HUES48 (cell line): ENCODE results near the gene LDLRAP1.

Experiments used
- H3K27ac ChIP-seq: one replicate; pipeline ENCODE4 v1.7.0; 2013; ENCODE audit warnings: low read depth, low read length, inconsistent platforms
- H3K27me3 ChIP-seq: 2 replicates; pipeline ENCODE4 v1.6.1; 2013; ENCODE audit warnings: mild to moderate bottlenecking, low read length; ENCODE audit not compliant: control insufficient read depth, insufficient read depth
- H3K36me3 ChIP-seq: 2 replicates; pipeline ENCODE4 v1.6.1; 2013; ENCODE audit warnings: low read length; ENCODE audit not compliant: control insufficient read depth, insufficient read depth
- H3K4me1 ChIP-seq: 2 replicates; pipeline ENCODE4 v1.6.1; 2013; ENCODE audit warnings: mild to moderate bottlenecking, low read length; ENCODE audit not compliant: control insufficient read depth, insufficient read depth
- H3K4me3 ChIP-seq: 2 replicates; pipeline ENCODE4 v1.5.1; 2013; ENCODE audit warnings: mild to moderate bottlenecking, low read depth, low read length
- H3K9ac ChIP-seq: 2 replicates; pipeline ENCODE4 v1.6.1; 2013; ENCODE audit warnings: mild to moderate bottlenecking, low read depth, low read length, moderate library complexity
- H3K9me3 ChIP-seq: 2 replicates; pipeline ENCODE4 v1.6.1; 2013; ENCODE audit warnings: low read length; ENCODE audit not compliant: control insufficient read depth, insufficient read depth

Gene LDLRAP1

GRCh38 chr1:25525361-25525688, 18.1 kb upstream of the LDLRAP1 start:
- Histone ChIP-seq H3K9ac (no peak overlapping the region), H3K9me3 (no peaks in the 10 kb centered on the region), H3K36me3 (no peaks in the 10 kb centered on the region), H3K4me1 (0 out of 2 replicates have a peak, but pooled peaks cover 2% of the 10 kb centered on the region), H3K4me3 (no peak overlapping the region), H3K27ac (no peak overlapping the region), H3K27me3 (no peaks in the 10 kb centered on the region)

- H3K4me1 ChIP-seq = no peaks in the 10 kb centered on the region
- no peaks in the 10 kb centered on the region for H3K36me3 ChIP-seq
- H3K27ac ChIP-seq = no peak overlapping the region
- no peaks in the 10 kb centered on the region for H3K9me3 ChIP-seq
- H3K27me3 ChIP-seq = no peaks in the 10 kb centered on the region
- H3K4me3 ChIP-seq = no peak overlapping the region
- no peak overlapping the region for H3K9ac ChIP-seq
These were observed 16.7 kb upstream of the LDLRAP1 start for GRCh38 chr1:25526753-25527152.

GRCh38 chr1:25527226-25527846, 16.1 kb upstream of the LDLRAP1 start:
- Histone ChIP-seq H3K36me3 (no peaks in the 10 kb centered on the region), H3K27me3 (no peaks in the 10 kb centered on the region), H3K9me3 (no peaks in the 10 kb centered on the region), H3K27ac (no peak overlapping the region), H3K4me1 (no peaks in the 10 kb centered on the region), H3K4me3 (no peak overlapping the region), H3K9ac (no peak overlapping the region)

DNA sequence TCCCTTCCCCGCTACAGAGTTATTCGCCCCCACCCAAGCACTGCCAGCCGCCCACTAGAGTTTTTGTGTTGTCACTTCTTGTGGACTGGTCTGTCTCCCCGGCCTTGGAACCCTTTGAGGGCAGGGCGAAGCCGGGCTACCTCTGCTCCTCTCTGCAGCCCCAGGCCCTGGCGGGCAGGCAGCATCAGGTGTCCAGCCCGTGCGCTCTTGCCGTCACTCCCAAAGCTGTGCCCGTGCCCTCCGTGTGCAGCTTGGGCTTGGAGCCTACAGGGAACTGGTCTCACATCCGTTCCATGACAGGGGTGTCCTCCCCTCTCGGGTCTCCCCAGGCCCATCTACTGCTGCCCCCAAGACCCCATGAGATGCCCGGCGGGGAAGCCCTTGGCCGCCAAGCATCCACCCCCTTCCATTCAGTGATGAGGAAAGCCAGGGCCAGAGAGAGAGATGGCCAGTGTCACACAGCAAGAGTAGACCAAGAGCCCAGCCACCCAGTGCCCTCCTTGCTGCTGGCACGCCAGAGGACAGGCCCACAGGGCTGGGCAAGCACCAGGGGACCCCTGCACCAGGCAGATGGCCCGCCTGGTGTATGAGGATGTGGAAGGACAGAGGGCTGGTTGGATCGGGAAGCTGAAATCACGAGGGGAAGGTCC, 15.3 kb upstream of the LDLRAP1 start:
- Histone ChIP-seq H3K9ac (no peak overlapping the region), H3K36me3 (no peaks in the 10 kb centered on the region), H3K27ac (no peak overlapping the region), H3K27me3 (no peaks in the 10 kb centered on the region), H3K9me3 (no peaks in the 10 kb centered on the region), H3K4me1 (no peaks in the 10 kb centered on the region), H3K4me3 (no peak overlapping the region)

- Histone ChIP-seq H3K27ac (no peak overlapping the region), H3K27me3 (no peaks in the 10 kb centered on the region), H3K9me3 (no peaks in the 10 kb centered on the region), H3K36me3 (no peaks in the 10 kb centered on the region), H3K4me3 (no peak overlapping the region), H3K4me1 (no peaks in the 10 kb centered on the region), H3K9ac (no peak overlapping the region)
These were observed 14.4 kb upstream of the LDLRAP1 start for GRCh38 chr1:25528881-25529517.

GRCh38 chr1:25529518-25530185, 13.8 kb upstream of the LDLRAP1 start:
- H3K9ac ChIP-seq = no peak overlapping the region
- no peaks in the 10 kb centered on the region for H3K36me3 ChIP-seq
- no peaks in the 10 kb centered on the region for H3K27me3 ChIP-seq
- no peaks in the 10 kb centered on the region for H3K4me1 ChIP-seq
- H3K27ac ChIP-seq = no peak overlapping the region
- H3K9me3 ChIP-seq = no peaks in the 10 kb centered on the region
- H3K4me3 ChIP-seq = no peak overlapping the region

- H3K4me1 ChIP-seq = no peaks in the 10 kb centered on the region
- H3K9me3 ChIP-seq = no peaks in the 10 kb centered on the region
- no peak overlapping the region for H3K27ac ChIP-seq
- no peak overlapping the region for H3K9ac ChIP-seq
- no peak overlapping the region for H3K4me3 ChIP-seq
- no peaks in the 10 kb centered on the region for H3K36me3 ChIP-seq
- no peaks in the 10 kb centered on the region for H3K27me3 ChIP-seq
These were observed 13.0 kb upstream of the LDLRAP1 start for GRCh38 chr1:25530186-25531081.

DNA sequence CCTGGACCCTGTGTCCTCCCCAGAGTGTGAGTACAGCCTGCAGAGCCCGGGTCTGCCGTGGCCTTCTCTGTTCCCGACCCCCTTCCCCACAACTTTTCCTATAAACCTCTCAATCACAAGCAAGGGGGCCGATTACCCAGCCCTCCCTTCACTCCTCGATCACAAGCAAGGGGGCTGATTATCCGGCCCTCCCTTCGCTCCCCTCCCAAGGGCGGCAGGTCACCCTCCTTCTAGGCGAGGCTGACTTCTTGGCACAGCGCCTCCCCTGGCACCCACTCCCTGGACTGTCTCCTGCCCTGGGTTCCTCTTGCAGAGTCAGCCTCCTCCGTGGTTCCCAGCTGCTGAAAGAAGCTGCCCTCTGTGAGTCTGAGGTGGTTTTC, 12.3 kb upstream of the LDLRAP1 start:
- Histone ChIP-seq H3K9me3 (no peaks in the 10 kb centered on the region), H3K4me3 (no peak overlapping the region), H3K27ac (no peak overlapping the region), H3K36me3 (no peaks in the 10 kb centered on the region), H3K27me3 (no peaks in the 10 kb centered on the region), H3K4me1 (no peaks in the 10 kb centered on the region), H3K9ac (no peak overlapping the region)

GRCh38 chr1:25532970-25533369, 10.4 kb upstream of the LDLRAP1 start:
- H3K4me1 ChIP-seq = peaks cover 7% of the 10 kb centered on the region; the same call in 1 of the 2 replicates
- H3K27me3 ChIP-seq = no peaks in the 10 kb centered on the region
- H3K4me3 ChIP-seq = no peak overlapping the region
- no peaks in the 10 kb centered on the region for H3K9me3 ChIP-seq
- H3K36me3 ChIP-seq = no peaks in the 10 kb centered on the region
- no peak overlapping the region for H3K27ac ChIP-seq
- no peak overlapping the region for H3K9ac ChIP-seq

DNA sequence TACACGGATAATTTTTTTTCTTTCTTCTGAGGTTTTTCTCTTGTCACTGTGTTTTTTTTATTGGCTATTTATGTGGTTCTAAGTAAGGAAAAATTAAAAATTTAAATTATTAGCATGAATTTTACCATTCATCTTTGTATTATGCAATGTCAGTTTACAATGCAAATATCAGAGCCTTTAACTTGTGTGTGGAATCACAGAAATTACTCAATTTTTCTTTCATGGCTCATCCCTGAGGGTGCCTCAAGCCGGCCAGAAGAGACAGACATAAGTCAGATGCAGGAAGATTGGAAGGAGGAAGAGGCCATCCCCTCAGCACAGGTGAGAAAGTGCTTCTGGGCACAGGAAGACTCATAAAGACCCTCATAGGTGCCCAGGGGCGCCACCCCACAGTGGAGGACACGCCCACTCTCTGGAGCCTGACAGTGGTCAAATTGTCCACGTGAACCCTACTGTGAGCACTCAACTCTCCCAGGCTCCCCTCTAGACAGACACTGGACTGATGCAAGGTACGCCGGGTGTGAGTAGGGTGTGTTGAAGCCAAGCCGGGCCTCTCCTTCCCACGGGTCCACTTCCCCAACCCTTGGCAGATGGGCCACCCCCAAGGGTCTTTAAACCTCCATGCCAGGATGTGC, 9.5 kb upstream of the LDLRAP1 start:
- Histone ChIP-seq H3K4me1 (peaks cover 7% of the 10 kb centered on the region; the same call in 1 of the 2 replicates), H3K36me3 (no peaks in the 10 kb centered on the region), H3K27ac (no peak overlapping the region), H3K9ac (no peak overlapping the region), H3K4me3 (no peak overlapping the region), H3K27me3 (no peaks in the 10 kb centered on the region), H3K9me3 (no peaks in the 10 kb centered on the region)
